HEK293 (cell line): ENCODE data around the gene ZNF273.
A peak's percentile ranks its signal among the peaks of the same experiment; 100 is the strongest.

Experiments
- CTCF ChIA-PET: fragments of 350-600 bp; formaldehyde crosslinking; extraction: SDS; loops from one replicate; lab custom pipeline; 2021; ENCODE audit warnings: antibody characterized with exemption; lab: Yijun Ruan, JAX
- POLR2A ChIA-PET: fragments of 300-600 bp; formaldehyde crosslinking; extraction: SDS; loops from one replicate; lab custom pipeline; 2020; ENCODE audit warnings: antibody characterized with exemption, inconsistent platforms; lab: Yijun Ruan, JAX
- H3K27ac ChIP-seq: fragments of 200-500 bp; sonication (Bioruptor generic); 2 replicates; pipeline ENCODE4 v1.5.1; 2014; ENCODE audit warnings: low read depth, low read length, control low read depth, inconsistent platforms; ENCODE audit errors: extremely low read depth
- H3K36me3 ChIP-seq, 2 experiments: fragments of 200-500 bp in 1 of 2; sonication (Bioruptor generic) in 1 of 2; 1 replicate in 1 of 2; 2 replicates in 1 of 2; pipeline ENCODE4 v1.5.1; 2014 to 2017; ENCODE audit warnings: inconsistent platforms in 2 of 2, low read length in 2 of 2; ENCODE audit not compliant: control insufficient read depth in 2 of 2, insufficient read depth in 1 of 2
- H3K4me1 ChIP-seq: fragments of 200-500 bp; sonication (Bioruptor generic); 2 replicates; pipeline ENCODE4 v1.5.1; 2014; ENCODE audit warnings: mild to moderate bottlenecking, low read length, inconsistent platforms; ENCODE audit not compliant: control insufficient read depth, insufficient read depth
- H3K4me3 ChIP-seq: 2 replicates; pipeline ENCODE4 v1.5.1; 2011; ENCODE audit warnings: low read depth, mild to moderate bottlenecking, control low read depth, low read length, moderate library complexity
- H3K9me3 ChIP-seq: fragments of 200-500 bp; sonication (Bioruptor generic); 2 replicates; pipeline ENCODE4 v1.5.1; 2014; ENCODE audit warnings: low read depth, low read length, inconsistent platforms; ENCODE audit not compliant: control insufficient read depth, insufficient read depth
- BCL11A ChIP-seq: fragments of 450-650 bp; formaldehyde crosslinking; IDR thresholded peaks from 2 replicates; pipeline ENCODE4 v1.5.1; 2016; ENCODE audit warnings: low read depth, missing biosample characterization, missing genetic modification characterization
- GLI2 ChIP-seq: fragments of 450-650 bp; formaldehyde crosslinking; IDR thresholded peaks from 2 replicates; pipeline ENCODE4; 2017; ENCODE audit warnings: missing biosample characterization, missing genetic modification characterization, low read depth, borderline replicate concordance
- KLF8 ChIP-seq: fragments of 450-650 bp; formaldehyde crosslinking; IDR thresholded peaks from 2 replicates; pipeline ENCODE4 v1.5.1; 2016; ENCODE audit warnings: missing biosample characterization, missing genetic modification characterization
- KLF9 ChIP-seq: fragments of 450-650 bp; formaldehyde crosslinking; IDR thresholded peaks from 2 replicates; pipeline ENCODE4 v1.5.1; 2016; ENCODE audit warnings: missing biosample characterization, missing genetic modification characterization, low read depth
- OSR2 ChIP-seq: fragments of 450-650 bp; formaldehyde crosslinking; IDR thresholded peaks from 2 replicates; pipeline ENCODE4 v1.5.1; 2016; ENCODE audit warnings: missing biosample characterization, missing genetic modification characterization
- PRDM1 ChIP-seq: fragments of 450-650 bp; formaldehyde crosslinking; IDR thresholded peaks from 2 replicates; pipeline ENCODE4; 2016; ENCODE audit warnings: missing biosample characterization, missing genetic modification characterization
- REPIN1 ChIP-seq: fragments of 450-650 bp; formaldehyde crosslinking; IDR thresholded peaks from 2 replicates; pipeline ENCODE4 v1.5.1; 2017; ENCODE audit warnings: missing biosample characterization, missing genetic modification characterization, low read depth
- SCRT1 ChIP-seq: fragments of 450-650 bp; formaldehyde crosslinking; IDR thresholded peaks from 2 replicates; pipeline ENCODE4 v1.5.1; 2016; ENCODE audit warnings: missing biosample characterization, missing genetic modification characterization, borderline replicate concordance
- SETDB1 ChIP-seq: IDR thresholded peaks from one replicate; pipeline ENCODE4 v1.6.1; 2017; ENCODE audit warnings: mild to moderate bottlenecking, low read length, moderate library complexity, mixed read lengths; ENCODE audit not compliant: insufficient read length
- ZBTB21 ChIP-seq: fragments of 450-650 bp; formaldehyde crosslinking; IDR thresholded peaks from 2 replicates; pipeline ENCODE4 v1.5.1; 2017; ENCODE audit warnings: missing biosample characterization, missing genetic modification characterization
- ZFHX2 ChIP-seq: fragments of 450-650 bp; formaldehyde crosslinking; conservative IDR thresholded peaks from 2 replicates; pipeline ENCODE4 v1.5.1; 2016; ENCODE audit warnings: missing biosample characterization, missing genetic modification characterization
- ZNF10 ChIP-seq: fragments of 450-650 bp; formaldehyde crosslinking; IDR thresholded peaks from 2 replicates; pipeline ENCODE4 v1.5.1; 2017; ENCODE audit warnings: missing biosample characterization, missing genetic modification characterization
- ZNF16 ChIP-seq: fragments of 450-650 bp; formaldehyde crosslinking; IDR thresholded peaks from 2 replicates; pipeline ENCODE4 v1.5.1; 2016; ENCODE audit warnings: low read depth, missing biosample characterization, missing genetic modification characterization
- ZNF202 ChIP-seq: fragments of 450-650 bp; formaldehyde crosslinking; IDR thresholded peaks from 2 replicates; pipeline ENCODE4 v1.5.1; 2016; ENCODE audit warnings: missing biosample characterization, missing genetic modification characterization, borderline replicate concordance
- ZNF23 ChIP-seq: fragments of 450-650 bp; formaldehyde crosslinking; IDR thresholded peaks from 2 replicates; pipeline ENCODE4 v1.5.1; 2016; ENCODE audit warnings: missing biosample characterization, missing genetic modification characterization, borderline replicate concordance
- ZNF248 ChIP-seq: fragments of 450-650 bp; formaldehyde crosslinking; IDR thresholded peaks from 2 replicates; pipeline ENCODE4 v1.5.1; 2017; ENCODE audit warnings: missing biosample characterization, missing genetic modification characterization
- ZNF48 ChIP-seq: fragments of 450-650 bp; formaldehyde crosslinking; IDR thresholded peaks from 2 replicates; pipeline ENCODE4 v1.5.1; 2016; ENCODE audit warnings: missing biosample characterization, missing genetic modification characterization
- ZNF521 ChIP-seq: fragments of 450-650 bp; formaldehyde crosslinking; IDR thresholded peaks from 2 replicates; pipeline ENCODE4 v1.5.1; 2017; ENCODE audit warnings: missing biosample characterization, mild to moderate bottlenecking, missing genetic modification characterization
- ZNF560 ChIP-seq: fragments of 450-650 bp; formaldehyde crosslinking; IDR thresholded peaks from 2 replicates; pipeline ENCODE4 v1.5.1; 2017; ENCODE audit warnings: missing biosample characterization, missing genetic modification characterization, borderline replicate concordance
- ZNF654 ChIP-seq: fragments of 450-650 bp; formaldehyde crosslinking; IDR thresholded peaks from 2 replicates; pipeline ENCODE4 v1.5.1; 2016; ENCODE audit warnings: low read depth, missing biosample characterization, missing genetic modification characterization
- ZNF658 ChIP-seq: fragments of 450-650 bp; formaldehyde crosslinking; IDR thresholded peaks from 2 replicates; pipeline ENCODE4; 2016; ENCODE audit warnings: missing biosample characterization, missing genetic modification characterization
- ZNF664 ChIP-seq: fragments of 450-650 bp; formaldehyde crosslinking; IDR thresholded peaks from 2 replicates; pipeline ENCODE4 v1.5.1; 2016; ENCODE audit warnings: missing biosample characterization, missing genetic modification characterization
- ZNF791 ChIP-seq: fragments of 450-650 bp; formaldehyde crosslinking; IDR thresholded peaks from 2 replicates; pipeline ENCODE4 v1.5.1; 2016; ENCODE audit warnings: missing biosample characterization, missing genetic modification characterization
- ZNF830 ChIP-seq: fragments of 450-650 bp; IDR thresholded peaks from 2 replicates; pipeline ENCODE4 v1.5.0; 2018; ENCODE audit warnings: missing biosample characterization, missing genetic modification characterization, low read depth, mild to moderate bottlenecking, moderate library complexity
- ZSCAN16 ChIP-seq: fragments of 450-650 bp; formaldehyde crosslinking; IDR thresholded peaks from 2 replicates; pipeline ENCODE4 v1.5.1; 2016; ENCODE audit warnings: missing biosample characterization, missing genetic modification characterization

Gene ZNF273

DNA sequence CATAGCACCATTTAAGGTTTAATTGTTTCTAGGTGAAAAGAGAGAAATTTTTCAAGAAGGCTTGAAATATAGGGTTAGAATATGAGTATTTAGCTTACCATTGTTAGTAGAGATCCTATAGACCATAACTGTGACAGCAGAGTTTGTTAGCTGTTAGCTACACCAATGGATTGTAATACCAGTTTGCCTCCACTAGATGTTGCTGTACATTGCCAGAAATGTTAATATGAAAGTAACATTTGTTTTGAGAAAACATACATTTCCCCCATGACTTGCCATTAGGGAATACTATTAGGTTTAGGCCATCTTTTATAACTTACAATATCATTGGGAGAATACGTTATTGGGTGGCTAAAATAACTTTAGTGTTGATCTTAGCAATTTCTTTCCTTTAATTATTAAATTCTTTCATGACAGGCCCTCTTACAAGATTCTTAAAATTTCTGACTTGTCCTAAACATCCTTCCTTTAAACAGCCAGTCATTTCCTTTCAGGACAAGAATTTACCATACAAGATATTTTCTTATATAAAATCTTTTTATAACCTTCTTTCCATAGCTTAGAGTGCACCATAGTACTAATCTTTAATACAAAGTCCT lies 48.3 kb downstream of the ZNF273 start:
- Histone ChIP-seq H3K36me3 (no peaks in the 10 kb centered on the region), H3K27ac (no peak overlapping the region), H3K9me3 (no peaks in the 10 kb centered on the region), H3K4me3 (no peak overlapping the region), H3K4me1 (no peaks in the 10 kb centered on the region)
- TF ChIP-seq ZBTB21 (tag by site-specific recombination) (no peak), SCRT1 (tag by site-specific recombination) (no peak), PRDM1 (tag by site-specific recombination) (peak; percentile 63; the same call in 1 of the 2 replicates), ZNF654 (tag by site-specific recombination) (peak; percentile 69), ZNF248 (tag by site-specific recombination) (no peak)
- POLR2A ChIA-PET, result no interaction called here
- CTCF ChIA-PET, result interaction anchor here (0.6 to 2.5 kb wide), 13 partner anchors 9 to 487 kb away, joined by 3 to 19 read pairs (median 4); partner anchors contain the start of gene ERV3-1

DNA sequence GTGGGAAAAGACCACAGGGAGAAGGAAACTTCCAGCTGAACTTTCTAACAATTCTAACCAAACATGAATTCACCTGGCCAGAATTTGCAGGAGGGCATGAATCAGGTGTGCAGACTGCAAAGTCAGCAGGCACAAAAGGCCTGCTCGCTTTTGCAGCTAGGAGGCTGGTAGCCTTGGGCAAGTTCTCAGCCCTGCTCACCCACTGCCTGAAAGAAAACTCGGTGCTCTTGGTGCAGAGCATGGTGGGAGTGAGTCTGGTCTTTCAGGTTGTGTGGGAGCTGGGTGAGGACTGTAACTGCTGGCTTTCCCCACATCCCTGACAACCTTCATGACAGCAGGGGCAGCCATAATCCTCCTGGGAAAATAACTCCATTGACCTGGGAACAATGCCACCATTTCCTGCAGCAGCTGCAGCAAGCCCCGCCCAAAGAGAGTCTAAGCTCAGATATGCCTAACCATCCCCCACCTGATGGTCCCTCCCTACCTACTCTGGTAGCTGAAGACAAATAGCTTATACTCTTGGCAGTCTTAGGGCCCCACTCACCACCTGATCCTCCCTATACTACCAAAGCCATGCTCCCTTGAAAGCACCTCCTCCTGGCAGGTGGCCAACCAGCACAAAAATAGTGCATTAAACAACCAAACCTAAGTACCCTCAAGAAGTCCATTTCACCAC lies 56.1 kb downstream of the ZNF273 start:
- no peaks in the 10 kb centered on the region for H3K4me1 ChIP-seq
- TF ChIP-seq SETDB1, result no peak
- TF ChIP-seq KLF8 (tag by site-specific recombination), result no peak
- no peak for TF ChIP-seq ZNF664 (tag by site-specific recombination)
- TF ChIP-seq KLF9 (tag by site-specific recombination), result no peak
- no peak for TF ChIP-seq ZNF202
- no peak for TF ChIP-seq ZNF658 (tag by site-specific recombination)
- TF ChIP-seq ZNF830, result no peak
- TF ChIP-seq BCL11A (tag by site-specific recombination), result no peak
- TF ChIP-seq OSR2 (tag by site-specific recombination), result no peak
- TF ChIP-seq ZNF521 (tag by site-specific recombination), result no peak
- no peak for TF ChIP-seq ZFHX2 (tag by site-specific recombination)
- TF ChIP-seq ZNF48 (tag by site-specific recombination), result no peak
- TF ChIP-seq GLI2, result no peak
- no peak for TF ChIP-seq ZNF16
- TF ChIP-seq ZNF791 (tag by site-specific recombination), result no peak
- TF ChIP-seq ZBTB21 (tag by site-specific recombination), result no peak
- TF ChIP-seq ZNF10 (tag by site-specific recombination), result no peak
- no peak for TF ChIP-seq ZSCAN16
- no peak for TF ChIP-seq ZNF23 (tag by site-specific recombination)
- no peak for TF ChIP-seq REPIN1 (tag by site-specific recombination)
- TF ChIP-seq, all 188 proteins: peak for 0
- Histone ChIP-seq H3K9me3 (no peaks in the 10 kb centered on the region), H3K4me3 (no peak overlapping the region), H3K36me3 (no peaks in the 10 kb centered on the region), H3K27ac (no peak overlapping the region)
- CTCF ChIA-PET, result no interaction called here
- POLR2A ChIA-PET, result interaction anchor here (1.5 kb wide), 1 partner anchor 47 kb away, joined by 5 read pairs; the partner anchor contains the start of gene ERV3-1

DNA sequence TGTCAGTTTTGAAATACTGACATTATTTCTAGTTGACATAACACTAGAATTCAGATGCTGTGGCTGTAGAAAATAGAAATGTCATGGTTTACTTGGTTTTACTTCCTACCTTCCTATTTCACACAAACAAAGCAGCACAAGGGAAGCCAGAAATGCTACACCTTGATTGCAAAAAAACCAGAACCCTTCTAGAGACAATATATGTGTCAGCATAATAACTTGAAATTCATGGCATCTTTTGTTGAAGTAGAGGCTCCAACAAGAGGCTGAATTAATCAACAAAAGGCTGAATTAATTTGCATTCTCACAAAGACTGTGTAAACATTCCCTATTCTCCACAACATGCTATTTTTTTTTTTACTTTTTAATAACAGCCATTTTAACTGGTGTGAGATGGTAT lies 62.5 kb downstream of the ZNF273 start:
- H3K27ac ChIP-seq, result no peak overlapping the region
- no peaks in the 10 kb centered on the region for H3K9me3 ChIP-seq
- ChIA-PET CTCF (interaction anchor here (0.9 kb wide), 1 partner anchor 23 kb away, joined by 3 read pairs; no protein-coding TSS in a partner anchor), POLR2A (no interaction called here)
- TF ChIP-seq ZNF560 (tag by site-specific recombination), result no peak
- no peaks in the 10 kb centered on the region for H3K36me3 ChIP-seq
- H3K4me1 ChIP-seq, result no peaks in the 10 kb centered on the region
- H3K4me3 ChIP-seq, result no peak overlapping the region
